CD4-positive, alpha-beta T cell treated with Interleukin-6 for 4 hours (primary cell): ENCODE results near the gene ABCB11.

Source experiments
- DNase-seq: peaks from one replicate; pipeline ENCODE4 v3.0.0-alpha.2; 2020; ENCODE audit warnings: mixed read lengths

ABCB11 gene

DNA sequence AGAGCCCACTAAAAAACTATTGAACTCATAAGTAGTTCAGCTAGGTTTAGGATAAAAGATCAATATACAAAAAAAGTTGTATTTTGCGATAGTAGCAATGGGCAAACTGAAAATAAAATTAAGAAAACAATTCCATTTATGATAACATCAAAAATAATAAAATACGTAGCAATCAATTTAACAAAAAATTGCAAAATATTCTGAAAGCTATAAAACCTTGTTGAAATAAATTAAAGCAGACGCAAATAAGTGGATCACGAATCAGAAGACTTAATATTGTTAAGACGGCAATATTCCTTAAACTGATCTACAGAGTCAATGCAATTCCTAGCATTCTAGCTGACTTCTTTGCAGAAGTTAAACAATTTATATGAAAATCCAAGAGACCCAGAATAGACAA lies 24.5 kb downstream of the ABCB11 start:
- DNase-seq, result no peak

- no peak for DNase-seq
Observed at GRCh38 chr2:169005994-169006393, 25.1 kb downstream of the ABCB11 start.

- DNase-seq, result no peak
Observed at GRCh38 chr2:169005080-169005598, 26.0 kb downstream of the ABCB11 start.

DNA sequence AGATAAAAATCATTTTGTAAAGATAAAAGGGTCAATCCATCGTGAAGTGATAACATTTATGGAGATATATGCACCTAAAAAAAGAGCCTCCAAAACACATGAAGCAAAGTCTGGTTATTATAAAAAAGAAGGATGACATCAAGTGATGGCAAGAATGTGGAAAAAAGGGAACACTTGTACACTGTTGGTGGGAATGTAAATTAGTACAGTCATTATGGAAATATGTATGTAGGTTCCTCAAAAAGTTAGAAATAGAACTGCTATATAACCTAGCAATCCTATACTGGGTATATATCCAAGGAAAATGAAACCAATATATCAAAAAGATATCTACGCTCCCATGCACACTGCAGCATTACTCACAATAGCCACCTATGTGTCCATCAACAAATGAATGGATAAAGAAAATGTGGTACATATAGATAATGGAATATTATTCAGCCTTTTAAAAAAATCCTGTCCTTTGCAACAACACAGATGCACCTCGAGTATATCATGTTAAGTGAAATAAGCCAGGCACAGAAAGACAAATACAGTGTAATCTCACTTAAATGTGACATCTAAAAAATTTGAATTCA lies 28.9 kb downstream of the ABCB11 start:
- no peak for DNase-seq

DNA sequence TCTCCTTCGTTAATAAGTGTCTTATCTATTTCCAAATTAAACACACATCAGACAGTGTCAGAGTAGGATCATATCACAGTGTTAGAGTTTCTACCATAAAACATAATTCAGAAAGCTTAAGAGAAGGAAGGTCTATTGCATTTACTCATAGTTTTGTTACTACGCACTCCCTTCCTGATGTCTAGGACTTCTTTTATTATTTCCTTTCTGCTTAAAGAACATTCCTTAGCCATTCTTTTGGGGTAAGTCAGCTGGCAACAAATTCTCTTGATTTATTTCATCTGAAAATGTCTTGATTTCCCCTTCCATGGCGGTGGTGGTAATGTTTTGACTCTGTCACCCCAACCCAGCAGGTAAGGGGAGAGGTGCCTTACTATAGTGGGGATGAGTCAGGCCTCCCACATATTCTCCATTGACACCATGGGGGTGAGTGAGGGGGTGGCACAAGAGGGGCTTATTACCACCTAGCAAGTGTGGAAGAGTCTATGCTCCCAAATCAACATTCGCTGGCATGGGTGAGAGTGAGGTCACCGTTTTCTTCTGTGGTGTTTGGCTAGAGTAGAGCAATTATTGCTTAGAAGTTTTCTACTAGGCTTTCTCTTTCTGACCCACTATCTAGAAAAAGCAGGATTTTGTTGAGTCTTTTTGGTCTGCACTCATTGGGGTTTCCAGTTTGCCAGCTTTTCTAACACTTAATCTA lies 29.9 kb downstream of the ABCB11 start:
- DNase-seq, result no peak

- DNase-seq, result no peak
Observed at GRCh38 chr2:168999668-169000213, 31.4 kb downstream of the ABCB11 start.

DNA sequence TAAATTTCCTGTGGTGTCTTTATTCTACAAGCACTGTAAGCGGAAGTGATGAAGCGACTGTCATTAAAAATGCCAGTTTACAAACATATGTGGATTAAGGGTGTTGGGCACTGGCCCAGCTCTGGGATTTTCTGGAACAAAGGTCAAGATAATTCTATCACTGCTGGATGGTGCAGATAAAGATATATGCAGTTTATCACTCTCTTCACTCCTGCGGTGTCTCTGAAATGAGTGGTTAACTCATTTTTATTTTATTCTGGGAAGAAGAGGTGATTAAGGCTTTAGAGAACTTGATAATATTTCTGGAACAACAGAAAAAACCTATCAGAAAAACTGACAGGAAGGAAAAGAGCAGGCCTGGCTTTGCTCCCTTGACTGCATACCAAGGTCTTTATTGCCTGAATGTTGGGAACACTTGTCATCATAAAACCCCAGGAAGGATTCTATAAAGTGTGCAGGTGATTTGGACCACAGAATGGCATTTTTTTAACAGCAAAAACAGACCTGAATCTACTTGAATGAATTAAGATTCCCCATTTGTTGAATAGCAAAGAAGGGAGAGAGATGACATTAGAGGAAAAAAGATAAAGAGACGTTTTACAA lies 32.4 kb downstream of the ABCB11 start:
- DNase-seq, result no peak

DNA sequence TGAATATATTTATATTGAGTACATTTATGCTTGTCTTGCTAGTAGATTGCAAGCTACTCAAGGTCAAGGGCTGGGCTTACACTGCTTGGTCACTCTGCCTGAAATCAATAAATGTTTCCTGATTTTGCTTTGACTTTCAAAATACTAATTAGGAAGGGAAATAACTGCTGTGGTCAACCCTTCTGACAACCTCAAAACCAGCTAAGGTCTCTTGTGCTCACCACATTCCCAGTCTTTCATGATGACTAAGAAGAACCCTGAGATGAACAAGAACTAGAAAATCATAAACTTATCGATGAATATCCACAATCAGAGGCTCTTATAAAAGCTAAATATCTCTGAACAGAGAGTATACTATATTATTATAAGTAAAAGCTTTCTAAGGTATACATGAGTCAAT lies 33.3 kb downstream of the ABCB11 start:
- no peak for DNase-seq

DNA sequence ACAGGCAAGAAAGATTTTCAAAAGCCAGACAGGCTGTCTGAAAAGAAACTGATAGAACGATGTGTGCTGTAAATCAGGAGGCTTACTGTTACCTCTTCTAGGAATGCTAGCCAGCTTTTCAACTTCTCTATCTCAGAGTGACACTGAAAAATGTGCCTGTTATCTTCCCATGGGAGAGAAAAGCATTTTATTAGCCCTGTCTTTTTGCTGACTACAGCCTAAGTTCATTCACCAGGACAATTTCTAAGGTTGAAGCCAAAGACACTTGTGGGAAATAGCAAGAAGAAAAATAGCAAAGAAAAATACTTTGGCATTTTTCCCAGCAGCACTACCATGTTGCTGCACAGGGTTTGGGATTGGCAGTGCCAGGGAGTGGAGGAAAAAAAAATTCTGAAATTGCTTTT lies 34.0 kb downstream of the ABCB11 start:
- DNase-seq, result no peak

GRCh38 chr2:168995744-168996143 lies 35.4 kb downstream of the ABCB11 start:
- DNase-seq, result no peak

DNA sequence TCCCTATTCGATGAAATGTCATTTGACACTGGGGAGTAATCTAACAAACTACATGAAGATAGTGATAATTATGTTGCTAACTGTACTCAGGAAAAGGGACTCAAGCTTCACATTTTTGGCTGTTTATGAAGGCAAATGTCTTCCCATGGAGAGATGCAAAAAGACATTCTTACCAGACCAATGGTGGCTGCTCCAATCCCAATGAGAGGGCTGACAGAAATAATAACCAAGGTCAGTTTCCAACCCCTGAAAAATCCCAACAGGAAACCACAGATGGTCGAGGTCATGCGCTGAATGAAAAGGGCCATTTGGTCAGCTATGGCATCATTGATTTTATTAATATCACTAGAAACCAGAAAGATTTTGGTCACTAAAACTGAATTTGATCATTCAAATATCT lies 37.6 kb downstream of the ABCB11 start:
- DNase-seq, result no peak

DNA sequence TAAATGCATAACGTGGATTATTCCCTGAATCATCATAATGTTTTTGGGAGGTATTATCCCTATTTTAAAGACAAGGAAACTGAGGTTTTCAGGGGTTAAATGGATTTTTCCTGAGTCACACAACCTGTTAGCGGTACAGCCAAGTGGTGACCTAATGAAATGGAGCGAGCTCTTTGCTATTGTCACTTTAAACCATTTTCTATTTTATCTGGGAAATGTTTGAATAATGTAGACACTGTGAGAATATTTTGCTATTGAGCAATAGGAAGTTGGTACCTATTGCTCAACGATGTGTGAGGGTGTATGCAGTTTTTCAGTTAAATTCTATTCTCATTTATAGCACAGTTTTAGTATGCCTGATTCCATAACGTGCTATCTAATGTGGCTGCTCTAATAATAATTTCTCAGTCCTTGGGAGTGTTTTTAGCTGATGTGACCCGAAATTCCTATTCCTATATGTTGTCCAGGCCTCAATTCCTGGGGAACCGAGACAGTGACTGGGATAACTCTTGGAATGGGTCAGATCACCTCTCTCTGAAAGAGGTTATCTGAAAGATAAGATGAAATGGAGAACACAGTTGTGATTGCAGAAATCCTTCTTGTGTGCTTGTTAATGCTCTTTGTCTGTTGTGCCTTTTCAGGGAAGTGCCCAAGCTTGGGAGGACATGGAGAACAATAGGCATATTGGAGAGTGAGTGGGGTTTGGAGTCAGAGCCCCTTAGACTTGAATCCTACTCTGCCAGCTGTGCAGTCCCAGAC lies 38.4 kb downstream of the ABCB11 start:
- no peak for DNase-seq

- no peak for DNase-seq
Observed at GRCh38 chr2:168992026-168992425, 39.1 kb downstream of the ABCB11 start.

DNA sequence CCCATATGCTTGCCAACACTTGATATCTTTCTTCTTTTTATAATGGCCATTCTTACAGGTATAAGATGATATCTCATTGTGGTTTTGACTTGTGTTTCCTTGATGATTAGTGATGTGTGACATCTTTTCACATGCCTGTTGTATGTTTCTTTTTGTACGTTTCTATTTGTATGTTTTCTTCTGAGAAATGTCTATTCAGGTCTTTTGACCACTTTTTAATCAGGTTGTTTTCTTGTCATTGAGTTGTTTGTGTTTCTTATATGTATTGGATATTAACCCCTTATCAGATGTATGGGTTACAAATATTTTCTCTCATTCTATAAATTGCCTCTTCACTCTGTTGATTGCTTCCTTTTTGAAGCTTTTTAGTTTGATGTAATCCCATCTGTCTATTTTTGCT lies 42.4 kb downstream of the ABCB11 start:
- DNase-seq, result no peak

- no peak for DNase-seq
Observed at GRCh38 chr2:168986398-168986943, 44.7 kb downstream of the ABCB11 start.

- DNase-seq, result no peak
Observed at GRCh38 chr2:168981651-168982050, 49.5 kb downstream of the ABCB11 start.

- DNase-seq, result no peak
Observed at GRCh38 chr2:168978461-168978861, 52.7 kb downstream of the ABCB11 start.

GRCh38 chr2:168977608-168978007 lies 53.5 kb downstream of the ABCB11 start:
- no peak for DNase-seq

DNA sequence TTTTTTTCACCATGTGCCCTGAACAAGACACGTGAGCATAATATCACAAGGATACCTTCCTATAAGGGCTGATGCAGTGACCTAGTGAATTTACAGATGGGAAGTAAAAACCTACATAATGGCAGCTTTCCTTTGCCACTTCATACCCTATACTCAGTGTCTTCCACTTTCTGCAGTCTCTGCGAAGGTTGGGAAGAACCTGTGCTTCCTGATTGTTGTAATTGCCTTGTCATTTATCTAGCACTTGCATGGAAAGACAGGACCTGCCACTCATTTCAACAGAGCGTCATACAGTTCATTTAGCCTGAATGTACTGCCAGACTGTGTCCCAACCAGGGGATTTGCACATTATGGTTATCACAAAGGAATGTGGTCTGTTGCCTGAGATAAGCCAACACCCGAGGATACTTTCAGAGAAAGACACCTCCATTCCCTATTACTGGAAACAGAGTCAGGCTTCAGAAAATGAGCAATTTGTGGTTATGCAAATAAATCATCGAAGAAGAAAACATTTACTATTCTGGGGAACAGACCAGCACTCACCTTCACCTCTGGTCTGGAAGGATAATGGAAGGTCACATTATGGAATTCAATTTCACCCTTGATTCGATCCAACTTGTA lies 55.0 kb downstream of the ABCB11 start:
- no peak for DNase-seq

- no peak for DNase-seq
Observed at GRCh38 chr2:168974428-168974827, 56.7 kb downstream of the ABCB11 start.

DNA sequence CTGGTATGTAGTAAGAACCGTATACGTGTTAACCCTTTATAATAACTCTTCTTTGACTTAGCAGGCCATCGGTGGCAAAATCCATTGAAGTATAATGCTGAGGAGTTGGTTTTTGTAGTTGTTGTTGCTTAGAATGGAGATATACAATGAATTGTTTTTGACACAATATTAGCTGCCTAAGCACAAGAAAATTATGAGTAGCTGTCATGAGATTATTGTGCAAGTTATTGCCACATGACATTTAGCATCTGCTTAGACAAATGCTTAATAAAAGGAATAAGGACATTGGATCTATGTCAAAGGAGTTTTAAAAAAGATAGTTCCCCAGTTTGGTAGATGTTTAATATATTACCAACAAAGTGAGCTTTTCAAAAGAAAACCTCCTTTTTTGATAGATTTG lies 59.9 kb downstream of the ABCB11 start:
- no peak for DNase-seq

- no peak for DNase-seq
Observed at GRCh38 chr2:168970711-168971233, 60.4 kb downstream of the ABCB11 start.
